ENCODE measurements around the gene CAPRIN1.

GRCh38 chr11:34084637-34085036 lies 33.1 kb downstream of the CAPRIN1 start:
- no peak for TF ChIP-seq CTCF (conservative IDR thresholded peaks at IDR 0.05; ENCODE audit: low read depth, low read length)
- no peak for TF ChIP-seq EZH2 (IDR thresholded peaks at IDR 0.05; ENCODE audit: borderline replicate concordance, low read depth, low read length, poor library complexity, severe bottlenecking)
